ENCODE data around the gene GOLT1A.

The GOLT1A gene, protein sequence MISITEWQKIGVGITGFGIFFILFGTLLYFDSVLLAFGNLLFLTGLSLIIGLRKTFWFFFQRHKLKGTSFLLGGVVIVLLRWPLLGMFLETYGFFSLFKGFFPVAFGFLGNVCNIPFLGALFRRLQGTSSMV

DNA sequence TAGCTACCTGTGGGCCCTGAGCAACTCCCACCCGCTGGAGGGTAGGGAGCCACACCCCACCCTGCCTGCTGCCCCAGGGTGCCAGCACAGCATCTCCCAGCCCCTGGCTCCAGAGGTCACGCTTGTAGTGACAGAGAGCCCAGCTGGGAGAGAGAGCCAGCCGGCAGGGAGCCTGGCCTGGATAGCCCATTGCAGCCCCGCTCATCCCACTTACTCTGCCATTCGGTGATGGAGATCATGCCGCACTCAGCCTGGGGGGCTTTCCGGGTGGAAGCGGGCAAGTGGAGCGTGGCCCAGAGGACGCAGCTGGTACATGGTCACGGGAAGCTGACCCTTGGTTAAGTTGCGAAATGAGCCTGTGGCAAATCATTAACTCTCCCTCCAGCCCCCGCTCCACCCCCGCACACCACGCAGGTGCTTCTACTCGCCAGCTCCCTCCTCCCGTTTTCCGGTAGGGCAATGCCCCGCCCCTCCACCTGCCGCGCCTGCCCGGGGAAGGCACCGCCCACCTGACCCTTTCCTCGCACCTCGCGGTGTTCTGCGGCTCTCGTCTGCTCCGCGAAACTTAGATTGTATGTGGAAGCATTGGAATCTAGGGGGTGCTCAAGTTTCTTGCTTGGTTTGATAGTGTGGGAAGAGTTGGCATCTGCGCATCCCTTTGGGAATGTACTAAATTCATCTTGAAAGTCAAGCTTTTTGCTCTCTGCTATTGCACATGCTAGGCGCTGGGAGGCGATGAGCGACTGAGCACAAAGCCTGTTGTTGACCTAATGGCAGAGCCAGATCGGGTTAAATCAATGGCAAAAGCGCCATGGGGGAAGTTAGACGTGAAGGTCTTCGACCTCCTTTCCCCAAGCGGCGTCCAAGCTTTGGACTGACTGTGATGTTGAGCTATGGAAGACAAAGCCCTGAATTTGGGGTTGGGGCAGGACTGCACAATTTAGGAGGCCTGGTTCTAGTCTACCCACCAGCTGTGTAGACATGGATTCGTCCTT is at the start of gene GOLT1A:
TSS of gene GOLT1A (minus strand) at position 321 of the 995 bp plus-strand sequence. CDS start at position 239, 82 bp downstream.
- Mint-ChIP-seq H3K27ac (no peak within 1 kb of the TSS), H3K4me3 (peak within 1 kb of the TSS; percentile 27), H3K9me3 (no peaks in the 10 kb centered on the region), H3K27me3 (peaks cover 10% of the 10 kb centered on the region), H3K4me1 (peaks cover 10% of the 10 kb centered on the region), H3K36me3 (no peaks in the 10 kb centered on the region)
- ATAC-seq: peak; percentile 65

DNA sequence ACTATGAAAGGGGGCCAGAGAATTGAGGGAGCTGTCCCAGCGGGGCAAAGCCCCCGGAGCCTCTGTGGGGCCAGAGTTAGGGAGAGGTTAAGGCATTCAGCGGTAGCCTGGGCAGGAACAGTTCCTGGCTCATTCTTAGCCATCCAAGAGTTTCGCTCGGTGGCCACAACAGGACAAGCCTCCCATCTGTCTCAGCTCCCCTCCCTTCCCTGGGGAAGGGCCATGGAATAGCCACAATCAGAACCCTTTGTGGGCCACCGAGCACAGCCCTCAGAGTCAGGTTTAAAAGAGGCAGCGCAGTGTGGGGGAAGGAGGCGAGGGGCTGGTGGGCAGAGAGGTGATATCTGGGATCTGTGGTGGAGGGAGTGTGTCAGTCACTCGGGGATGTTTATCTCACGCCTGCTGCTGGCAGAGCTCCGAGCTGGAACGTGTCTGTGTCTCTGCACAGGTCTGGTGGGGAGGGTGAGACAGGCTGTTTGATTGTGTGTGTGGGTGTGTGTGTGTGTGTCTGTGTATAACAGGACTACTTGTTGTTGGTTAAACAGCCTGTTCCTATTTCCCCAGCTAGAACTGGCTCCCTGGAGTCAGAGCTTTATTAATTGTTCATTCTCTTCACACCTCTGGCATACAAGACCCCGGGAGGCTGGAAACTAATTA is 49.6 kb upstream of the GOLT1A start:
- H3K4me3 Mint-ChIP-seq: no peak overlapping the region
- H3K36me3 Mint-ChIP-seq: no peaks in the 10 kb centered on the region
- no peak for ATAC-seq
- H3K4me1 Mint-ChIP-seq: no peaks in the 10 kb centered on the region
- H3K27me3 Mint-ChIP-seq: peaks cover 10% of the 10 kb centered on the region
- no peaks in the 10 kb centered on the region for H3K9me3 Mint-ChIP-seq
- no peak overlapping the region for H3K27ac Mint-ChIP-seq

DNA sequence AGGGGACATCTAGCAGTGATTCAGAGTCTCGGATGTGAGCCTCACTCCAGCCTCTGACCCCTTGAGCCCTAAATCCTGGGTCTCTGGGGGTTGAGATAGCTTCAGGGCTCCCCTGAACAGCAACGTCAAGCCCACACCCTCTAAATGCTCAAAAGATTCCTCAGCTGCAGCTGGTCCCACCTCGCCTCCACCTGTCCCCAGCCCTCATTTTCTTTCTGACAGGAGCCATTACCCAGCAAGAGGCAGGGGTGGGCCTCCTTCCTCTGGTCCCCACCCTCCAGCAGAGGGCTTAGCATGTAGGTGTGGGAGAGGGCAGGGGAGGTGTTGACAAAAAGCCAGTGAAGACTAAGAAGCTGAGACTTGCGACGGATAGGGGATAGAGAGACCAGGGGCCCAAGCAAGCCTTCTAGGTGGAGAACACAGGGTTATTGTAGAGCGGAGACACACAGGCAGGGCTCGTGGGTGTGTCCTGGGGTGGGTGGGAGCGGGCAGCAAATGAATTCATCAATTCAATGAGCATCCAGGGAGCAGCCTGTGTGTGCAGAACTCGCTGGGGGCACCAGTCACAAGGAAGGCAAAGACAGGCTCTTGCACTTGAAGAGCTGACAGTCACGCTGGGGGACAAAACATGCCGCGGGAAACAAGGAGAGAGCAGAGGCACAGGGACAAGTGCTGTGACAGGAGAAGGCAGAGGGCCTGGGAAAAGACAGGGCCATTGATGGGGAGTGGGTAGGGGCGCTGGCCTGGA is 48.9 kb upstream of the GOLT1A start:
- no peaks in the 10 kb centered on the region for H3K4me1 Mint-ChIP-seq

DNA sequence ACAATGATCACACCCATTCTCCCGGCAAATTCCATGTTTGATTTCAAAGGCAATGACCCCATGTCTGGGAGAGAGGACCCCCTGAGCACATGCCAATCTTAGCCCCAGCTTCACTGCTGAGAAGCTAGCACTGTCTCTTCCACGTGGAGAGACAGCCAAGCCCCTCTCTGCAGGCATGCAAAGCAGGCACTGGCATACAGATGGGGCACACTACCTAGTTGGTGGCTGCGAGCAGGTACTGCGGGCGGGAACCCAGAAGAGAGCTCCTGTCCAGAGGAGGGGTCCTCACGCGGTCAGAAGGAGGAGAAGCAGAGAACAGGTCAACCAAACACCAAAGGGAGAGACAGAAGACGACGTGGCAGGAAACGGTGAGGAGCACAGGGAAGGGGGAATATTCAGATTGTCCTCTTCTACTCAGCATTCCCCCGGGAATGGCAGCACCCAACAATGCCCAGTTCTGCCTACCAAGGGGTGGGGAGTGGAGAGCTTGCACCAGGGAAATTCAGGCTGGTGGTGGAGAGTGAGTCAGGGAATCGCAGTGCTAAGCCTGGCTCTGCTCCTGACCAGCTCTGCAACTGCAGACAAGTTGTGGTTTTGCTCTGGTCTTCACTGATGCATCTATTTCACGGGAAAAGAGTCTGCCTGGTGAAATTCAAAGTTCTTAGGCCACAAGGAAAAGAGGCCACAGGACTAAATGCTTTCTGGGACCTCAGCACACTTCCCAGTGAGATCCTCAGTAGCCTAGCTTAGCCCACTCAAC is 48.1 kb upstream of the GOLT1A start:
- Mint-ChIP-seq H3K27ac (no peak overlapping the region), H3K4me3 (no peak overlapping the region), H3K27me3 (peaks cover 3% of the 10 kb centered on the region), H3K9me3 (no peaks in the 10 kb centered on the region), H3K36me3 (no peaks in the 10 kb centered on the region), H3K4me1 (no peaks in the 10 kb centered on the region)
- no peak for ATAC-seq

More for the DNA sequence above, 48.9 kb upstream of the GOLT1A start:
- H3K27me3 Mint-ChIP-seq: peaks cover 10% of the 10 kb centered on the region
- no peak overlapping the region for H3K27ac Mint-ChIP-seq
- H3K9me3 Mint-ChIP-seq: no peaks in the 10 kb centered on the region
- no peak for ATAC-seq
- no peaks in the 10 kb centered on the region for H3K36me3 Mint-ChIP-seq
- no peak overlapping the region for H3K4me3 Mint-ChIP-seq

DNA sequence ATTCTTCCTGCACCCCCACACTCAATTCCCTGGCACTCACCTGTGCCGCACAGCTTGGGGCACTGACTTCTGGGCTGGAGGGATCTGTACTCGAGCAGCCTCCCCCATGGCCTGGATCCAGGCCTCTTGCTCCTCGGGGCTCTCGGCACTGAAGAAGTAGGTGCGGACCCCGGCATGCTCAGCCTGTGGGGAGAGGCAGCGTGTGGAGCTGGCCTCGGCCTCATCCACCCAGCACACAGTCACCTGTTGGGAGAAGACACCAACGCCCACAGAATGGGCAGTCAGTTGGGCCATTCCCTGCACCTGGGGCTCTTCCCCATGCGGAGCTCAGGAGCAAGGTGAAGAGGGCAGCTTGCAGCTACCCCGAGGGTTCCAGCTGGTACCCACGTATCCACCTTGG is 47.5 kb upstream of the GOLT1A start:
- H3K9me3 Mint-ChIP-seq: no peaks in the 10 kb centered on the region

DNA sequence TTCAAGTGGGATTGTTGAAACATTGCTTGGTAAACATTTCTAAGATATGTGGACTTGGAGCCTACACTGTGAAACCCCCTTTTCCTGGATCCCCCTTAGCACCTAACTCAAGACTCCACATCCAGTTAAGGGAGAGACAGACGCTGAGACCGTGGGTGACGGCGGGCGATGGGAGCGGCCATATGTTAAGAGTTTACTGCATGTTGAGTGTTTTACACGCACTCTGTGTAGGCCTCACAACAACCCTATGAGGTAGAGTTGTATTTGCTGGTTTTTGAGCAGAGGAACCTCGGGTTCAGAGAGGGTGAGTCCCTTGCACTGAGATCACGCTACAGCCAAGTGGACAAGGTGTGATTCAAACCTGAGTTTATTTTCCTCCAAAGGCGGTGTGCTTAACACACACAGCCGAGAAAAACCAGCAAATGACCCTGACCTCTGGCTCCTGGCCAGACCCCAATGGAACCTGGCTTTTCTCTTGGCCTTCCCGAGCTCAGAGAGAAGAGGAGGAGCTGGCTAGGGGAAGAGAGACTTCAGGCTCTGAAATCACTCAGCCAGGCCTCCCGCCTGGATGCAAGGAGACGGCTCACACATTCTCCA is 46.9 kb upstream of the GOLT1A start:
- Mint-ChIP-seq H3K36me3 (no peaks in the 10 kb centered on the region), H3K4me1 (no peaks in the 10 kb centered on the region), H3K27ac (no peak overlapping the region), H3K9me3 (no peaks in the 10 kb centered on the region), H3K4me3 (no peak overlapping the region), H3K27me3 (no peaks in the 10 kb centered on the region)
- no peak for ATAC-seq

More for the DNA sequence above, 47.5 kb upstream of the GOLT1A start:
- no peak for ATAC-seq
- Mint-ChIP-seq H3K27ac (no peak overlapping the region), H3K27me3 (no peaks in the 10 kb centered on the region), H3K36me3 (no peaks in the 10 kb centered on the region), H3K4me3 (no peak overlapping the region), H3K4me1 (no peaks in the 10 kb centered on the region)

DNA sequence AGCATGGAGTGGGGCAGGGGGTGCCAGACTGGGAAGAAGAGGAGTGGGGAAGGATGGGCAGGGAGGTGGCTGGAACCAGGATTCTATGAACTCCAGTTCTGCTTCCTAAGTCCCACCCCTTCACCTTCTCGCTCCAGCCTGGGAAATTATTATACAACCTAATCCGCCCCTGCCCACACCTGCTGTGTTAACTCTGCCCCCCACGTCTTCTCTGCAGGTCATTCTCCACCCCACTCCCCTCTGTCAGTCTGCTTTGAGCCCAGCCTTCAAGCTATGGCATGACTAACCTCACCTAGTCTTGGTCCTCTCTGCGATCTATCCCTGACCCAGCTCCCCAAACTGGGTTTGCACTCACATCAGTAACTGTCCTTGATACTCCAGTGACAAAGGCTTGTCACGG is 46.0 kb upstream of the GOLT1A start:
- ATAC-seq: no peak
- no peaks in the 10 kb centered on the region for H3K36me3 Mint-ChIP-seq
- H3K27ac Mint-ChIP-seq: no peak overlapping the region
- H3K4me3 Mint-ChIP-seq: no peak overlapping the region
- no peaks in the 10 kb centered on the region for H3K27me3 Mint-ChIP-seq
- H3K9me3 Mint-ChIP-seq: no peaks in the 10 kb centered on the region
- no peaks in the 10 kb centered on the region for H3K4me1 Mint-ChIP-seq

DNA sequence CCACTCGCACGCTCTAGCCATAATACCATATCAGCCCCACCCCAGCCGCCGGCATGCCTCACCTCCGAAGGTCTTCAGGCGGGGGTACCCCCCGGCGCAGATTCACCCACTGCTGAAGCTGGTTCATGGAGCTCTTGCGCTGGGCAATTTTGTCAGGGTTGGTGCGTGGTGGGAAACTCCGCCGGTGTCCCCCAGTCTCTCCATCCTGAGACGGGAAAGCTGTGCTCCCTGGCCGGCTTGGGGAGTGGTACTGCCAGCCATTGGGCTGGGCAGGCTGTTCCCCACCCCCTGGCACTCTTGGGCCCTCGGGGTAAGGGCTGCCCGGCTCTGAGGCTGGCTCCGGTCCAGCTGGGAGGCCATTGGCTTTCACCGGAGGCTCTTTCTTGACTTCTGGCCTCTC is 45.4 kb upstream of the GOLT1A start:
- no peak overlapping the region for H3K4me3 Mint-ChIP-seq
- H3K27ac Mint-ChIP-seq: no peak overlapping the region
- ATAC-seq: no peak
- H3K4me1 Mint-ChIP-seq: no peaks in the 10 kb centered on the region
- H3K9me3 Mint-ChIP-seq: no peaks in the 10 kb centered on the region
- no peaks in the 10 kb centered on the region for H3K27me3 Mint-ChIP-seq
- H3K36me3 Mint-ChIP-seq: no peaks in the 10 kb centered on the region

DNA sequence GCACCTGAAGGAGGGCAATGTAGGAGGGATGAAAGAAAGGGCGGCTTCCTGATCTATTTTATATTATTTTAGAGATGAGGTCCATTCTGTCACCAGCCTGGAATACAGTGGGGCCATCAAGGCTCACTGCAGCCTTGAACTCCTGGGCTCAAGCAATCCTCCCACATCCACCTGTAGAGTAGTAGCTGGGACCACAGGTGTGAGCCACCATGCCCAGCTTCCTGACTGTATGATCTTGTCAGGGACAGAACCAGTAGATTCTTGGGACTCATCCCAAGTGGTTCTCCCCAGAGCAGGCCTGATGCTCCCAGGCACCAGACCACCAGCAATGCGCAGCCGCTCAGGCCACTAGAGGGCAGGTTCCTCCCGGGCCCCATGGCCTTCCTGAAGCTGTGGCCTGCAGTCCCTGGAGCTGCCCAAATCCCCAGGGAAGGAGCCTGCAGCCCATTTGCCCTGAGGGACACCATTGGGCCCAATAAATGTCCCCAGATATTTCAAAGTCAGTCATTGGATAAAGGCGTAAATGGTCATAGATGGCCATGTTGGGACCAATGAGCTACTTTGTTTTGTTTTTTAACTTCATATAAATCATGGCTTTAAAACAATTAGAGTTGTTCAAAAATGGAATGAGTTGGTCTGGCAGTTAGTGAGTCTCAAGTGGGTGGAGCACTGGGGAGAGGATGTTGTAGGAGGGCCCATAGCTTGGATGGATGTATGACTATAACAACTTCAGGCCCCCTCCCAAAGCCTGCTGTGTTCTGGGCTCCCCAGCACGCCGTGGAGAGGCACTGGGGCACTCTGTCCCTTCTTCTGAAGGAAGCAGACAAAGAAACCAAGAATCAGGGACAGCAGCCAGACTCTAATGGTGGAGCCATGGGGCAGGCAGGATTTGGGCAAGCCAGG is 44.7 kb upstream of the GOLT1A start:
- H3K36me3 Mint-ChIP-seq: no peaks in the 10 kb centered on the region
- H3K27me3 Mint-ChIP-seq: no peaks in the 10 kb centered on the region
- no peaks in the 10 kb centered on the region for H3K9me3 Mint-ChIP-seq
- no peak for ATAC-seq
- no peaks in the 10 kb centered on the region for H3K4me1 Mint-ChIP-seq
- no peak overlapping the region for H3K4me3 Mint-ChIP-seq
- H3K27ac Mint-ChIP-seq: no peak overlapping the region

DNA sequence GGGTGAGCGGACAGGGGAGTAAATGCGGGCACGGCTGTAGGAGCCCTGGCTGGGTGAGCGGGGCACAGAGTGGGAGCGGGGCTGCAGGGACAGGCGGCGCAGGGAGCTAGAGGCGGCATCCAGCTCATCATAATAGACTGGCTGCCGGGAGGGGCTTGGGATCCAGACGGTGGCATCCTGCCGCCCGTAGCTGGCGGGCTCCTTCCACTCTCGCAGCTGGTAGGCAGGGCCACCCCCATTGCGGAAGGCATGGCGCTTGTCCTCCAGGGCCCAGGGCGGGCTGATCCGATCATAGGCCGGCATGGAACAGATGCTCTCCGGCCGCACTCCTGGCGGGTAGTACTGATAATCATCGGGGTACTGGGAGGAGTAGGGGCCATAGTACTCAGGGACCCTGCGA is 43.7 kb upstream of the GOLT1A start:
- Mint-ChIP-seq H3K36me3 (no peaks in the 10 kb centered on the region), H3K9me3 (no peaks in the 10 kb centered on the region), H3K27ac (no peak overlapping the region), H3K4me1 (no peaks in the 10 kb centered on the region), H3K27me3 (no peaks in the 10 kb centered on the region), H3K4me3 (no peak overlapping the region)
- no peak for ATAC-seq

DNA sequence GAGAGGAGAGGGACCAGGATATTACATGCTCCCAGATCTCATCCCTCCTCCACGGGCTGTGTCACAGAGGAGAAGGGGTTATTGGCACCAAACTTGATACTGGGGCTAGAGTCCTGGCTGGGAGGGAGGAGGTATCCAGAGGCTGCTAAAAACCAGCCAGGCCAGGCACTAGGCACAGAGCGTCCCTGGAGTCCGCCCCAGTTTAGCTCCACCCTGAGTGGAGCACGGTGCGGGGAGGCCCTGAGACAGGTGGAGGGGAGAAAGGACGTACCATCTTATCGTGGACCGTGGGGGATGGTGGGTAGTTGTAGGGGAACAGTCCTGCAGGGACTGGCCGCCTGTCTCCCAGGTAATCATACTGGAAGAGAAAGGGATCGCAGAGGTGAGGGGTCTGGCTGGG is 42.7 kb upstream of the GOLT1A start:
- H3K4me1 Mint-ChIP-seq: no peaks in the 10 kb centered on the region
- ATAC-seq: peak; percentile 5
- peaks cover under 1% of the 10 kb centered on the region for H3K27me3 Mint-ChIP-seq
- no peak overlapping the region for H3K27ac Mint-ChIP-seq
- H3K36me3 Mint-ChIP-seq: no peaks in the 10 kb centered on the region
- H3K4me3 Mint-ChIP-seq: no peak overlapping the region
- H3K9me3 Mint-ChIP-seq: no peaks in the 10 kb centered on the region

DNA sequence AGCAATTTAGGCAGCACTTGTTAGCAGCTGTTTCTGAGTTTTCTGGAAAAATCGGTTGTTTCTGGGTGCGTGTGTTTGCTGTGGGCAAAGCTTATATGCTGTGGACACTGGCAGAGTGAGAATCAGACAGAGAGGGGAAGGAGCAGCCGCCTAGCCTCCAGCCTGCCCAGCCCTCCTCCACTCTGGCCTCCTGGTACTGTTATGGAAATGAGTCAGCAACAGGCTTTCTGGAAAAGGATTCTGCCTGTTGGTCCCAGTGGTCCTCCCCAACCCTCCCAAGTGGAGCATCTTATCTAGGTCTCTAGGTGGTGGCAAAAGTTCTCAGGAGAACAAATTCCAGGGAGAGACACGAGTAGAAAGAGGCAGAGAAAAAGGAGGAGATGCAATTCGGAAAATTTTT is 42.2 kb upstream of the GOLT1A start:
- Mint-ChIP-seq H3K36me3 (no peaks in the 10 kb centered on the region), H3K27ac (no peak overlapping the region), H3K9me3 (no peaks in the 10 kb centered on the region), H3K27me3 (peaks cover 6% of the 10 kb centered on the region), H3K4me3 (no peak overlapping the region), H3K4me1 (no peaks in the 10 kb centered on the region)
- ATAC-seq: no peak

DNA sequence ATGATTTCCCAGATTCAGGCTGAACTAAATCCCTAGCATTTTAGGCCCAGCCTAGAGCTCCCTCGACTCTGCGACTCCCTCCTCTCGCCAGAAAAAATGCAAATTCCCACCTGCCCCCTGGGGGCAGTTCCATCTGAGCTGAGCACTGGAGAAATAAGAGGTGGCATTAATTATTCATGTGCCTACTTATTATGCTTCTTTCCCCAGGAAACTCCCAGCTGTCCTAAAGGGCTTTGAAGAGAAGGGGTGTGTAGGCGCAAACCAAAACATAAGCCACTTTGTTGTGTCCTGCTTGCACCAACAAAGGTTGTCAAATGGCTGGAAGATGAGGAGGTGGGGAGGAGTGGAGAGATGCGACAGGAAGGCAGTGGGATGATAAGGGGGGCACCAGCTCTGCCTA is 41.4 kb upstream of the GOLT1A start:
- no peak for ATAC-seq
- Mint-ChIP-seq H3K4me3 (no peak overlapping the region), H3K27ac (no peak overlapping the region), H3K4me1 (no peaks in the 10 kb centered on the region), H3K27me3 (peaks cover 14% of the 10 kb centered on the region), H3K36me3 (no peaks in the 10 kb centered on the region), H3K9me3 (no peaks in the 10 kb centered on the region)
